Mesenchymal stem cell (in vitro differentiated cells and primary cell): Measurements from ENCODE around the gene SOX6.
A peak's percentile ranks its signal among the peaks of the same experiment; 100 is the strongest.

Source experiments
- DNase-seq: peaks from one replicate; pipeline ENCODE4 v3.0.0-alpha.2; 2013
- H2AFZ ChIP-seq: one replicate; pipeline ENCODE4 v1.6.1; 2013; ENCODE audit warnings: low read depth, mild to moderate bottlenecking, control low read depth, inconsistent platforms, low read length, moderate library complexity
- H2AK5ac ChIP-seq: 2 replicates; pipeline ENCODE4 v1.6.1; 2013; ENCODE audit warnings: low read length, moderate library complexity, mild to moderate bottlenecking, inconsistent platforms; ENCODE audit not compliant: severe bottlenecking
- H2BK120ac ChIP-seq: one replicate; pipeline ENCODE4 v1.6.1; 2013; ENCODE audit warnings: low read depth, mild to moderate bottlenecking, inconsistent platforms, low read length, moderate library complexity
- H2BK12ac ChIP-seq, 2 experiments: one replicate each; pipeline ENCODE4 v1.6.1; 2013; ENCODE audit warnings: inconsistent platforms in 2 of 2, low read length in 2 of 2, mild to moderate bottlenecking in 2 of 2, moderate library complexity in 2 of 2, control low read depth in 1 of 2
- H2BK15ac ChIP-seq: one replicate; pipeline ENCODE4 v1.6.1; 2013; ENCODE audit warnings: mild to moderate bottlenecking, low read depth, inconsistent platforms; ENCODE audit not compliant: poor library complexity, severe bottlenecking
- H2BK5ac ChIP-seq: 2 replicates; pipeline ENCODE4 v1.6.1; 2013; ENCODE audit warnings: low read depth, mild to moderate bottlenecking, low read length, control low read depth, inconsistent platforms; ENCODE audit not compliant: poor library complexity, severe bottlenecking
- H3K14ac ChIP-seq, 2 experiments: one replicate each; pipeline ENCODE4 v1.6.1; 2013; ENCODE audit warnings: inconsistent platforms in 2 of 2, low read length in 2 of 2, control low read depth in 1 of 2, mild to moderate bottlenecking in 1 of 2, moderate library complexity in 1 of 2
- H3K18ac ChIP-seq, 2 experiments: one replicate each; pipeline ENCODE4 v1.6.1; 2013; ENCODE audit warnings: inconsistent platforms in 2 of 2, low read length in 2 of 2, control low read depth in 1 of 2, low read depth in 1 of 2, mild to moderate bottlenecking in 1 of 2
- H3K23ac ChIP-seq, 2 experiments: one replicate each; pipeline ENCODE4 v1.6.1; 2013; ENCODE audit warnings: inconsistent platforms in 2 of 2, low read length in 2 of 2, mild to moderate bottlenecking in 2 of 2, moderate library complexity in 2 of 2, control low read depth in 1 of 2
- H3K27ac ChIP-seq: 2 replicates; pipeline ENCODE4 v1.5.1; 2013; ENCODE audit warnings: mild to moderate bottlenecking, moderate library complexity, low read length, control low read depth, inconsistent platforms; ENCODE audit not compliant: poor library complexity, severe bottlenecking
- H3K27me3 ChIP-seq, 2 experiments: 2 replicates each; pipeline versions ENCODE4 v1.6.1 to v1.7.0; 2013; ENCODE audit warnings: low read length in 2 of 2, mild to moderate bottlenecking in 2 of 2, moderate library complexity in 2 of 2, control low read depth in 1 of 2, inconsistent platforms in 1 of 2; ENCODE audit not compliant: control insufficient read depth in 1 of 2, insufficient read depth in 1 of 2
- H3K36me3 ChIP-seq, 2 experiments: 2 replicates each; pipeline versions ENCODE4 v1.6.1 to v1.7.0; 2013; ENCODE audit warnings: low read length in 2 of 2, control low read depth in 1 of 2, inconsistent platforms in 1 of 2, low read depth in 1 of 2, mild to moderate bottlenecking in 1 of 2; ENCODE audit not compliant: insufficient read depth in 2 of 2, control insufficient read depth in 1 of 2
- H3K4ac ChIP-seq, 2 experiments: one replicate each; pipeline ENCODE4 v1.6.1; 2013; ENCODE audit warnings: inconsistent platforms in 2 of 2, low read length in 2 of 2, mild to moderate bottlenecking in 2 of 2, moderate library complexity in 2 of 2, control low read depth in 1 of 2, low read depth in 1 of 2
- H3K4me1 ChIP-seq: 2 replicates; pipeline ENCODE4 v1.6.1; 2013; ENCODE audit warnings: low read depth, low read length, control low read depth; ENCODE audit not compliant: control insufficient read depth, insufficient read depth
- H3K4me2 ChIP-seq: 2 replicates; pipeline ENCODE4 v1.6.1; 2013; ENCODE audit warnings: low read length, mild to moderate bottlenecking, inconsistent platforms; ENCODE audit not compliant: poor library complexity, severe bottlenecking
- H3K4me3 ChIP-seq, 2 experiments: 2 replicates each; pipeline versions ENCODE4 v1.5.1 to v1.7.0; 2013; ENCODE audit warnings: low read length in 2 of 2, mild to moderate bottlenecking in 2 of 2, control low read depth in 1 of 2, low read depth in 1 of 2; ENCODE audit not compliant: insufficient read depth in 1 of 2
- H3K79me1 ChIP-seq: replicated peaks from 2 replicates; pipeline ENCODE4 v1.6.1; 2013; ENCODE audit warnings: mild to moderate bottlenecking, control low read depth, low read length, inconsistent platforms; ENCODE audit not compliant: poor library complexity, severe bottlenecking
- H3K9ac ChIP-seq: 2 replicates; pipeline ENCODE4 v1.7.0; 2013; ENCODE audit warnings: mild to moderate bottlenecking, low read length, moderate library complexity
- H3K9me3 ChIP-seq: 2 replicates; pipeline ENCODE4 v1.7.0; 2013; ENCODE audit warnings: mild to moderate bottlenecking, low read length; ENCODE audit not compliant: control insufficient read depth
- H4K8ac ChIP-seq: one replicate; pipeline ENCODE4 v1.6.1; 2013; ENCODE audit warnings: inconsistent platforms, mild to moderate bottlenecking, low read length, moderate library complexity
- H4K91ac ChIP-seq: one replicate; pipeline ENCODE4 v1.6.1; 2013; ENCODE audit warnings: mild to moderate bottlenecking, low read length, inconsistent platforms
- whole genome bisulfite sequencing: methylation state at CpG from one replicate; pipeline ENCODE4 v1.1.7; 2013; ENCODE audit warnings: mixed read lengths; 5-methylcytosine and 5-hydroxymethylcytosine counted together

Gene SOX6

GRCh38 chr11:16040151-16040550 is 316.2 kb downstream of the SOX6 start:
- Histone ChIP-seq H3K36me3 (no peaks in the 10 kb centered on the region), H2BK15ac (no peak overlapping the region), H2BK12ac (no peak overlapping the region), H3K18ac (no peak overlapping the region), H2AK5ac (no peak overlapping the region), H2BK120ac (no peak overlapping the region), H3K9ac (no peak overlapping the region), H2AFZ (no peak overlapping the region), H4K91ac (no peak overlapping the region), H3K4me2 (no peak overlapping the region), H3K4ac (no peak overlapping the region), H4K8ac (no peak overlapping the region), H3K9me3 (no peaks in the 10 kb centered on the region), H3K14ac (no peak overlapping the region), H2BK5ac (no peak overlapping the region), H3K27me3 (no peaks in the 10 kb centered on the region), H3K23ac (no peak overlapping the region), H3K4me3 (no peak overlapping the region), H3K79me1 (no peaks in the 10 kb centered on the region), H3K4me1 (no peaks in the 10 kb centered on the region), H3K27ac (no peak overlapping the region)
- no CpG with 5 or more reads among the region's 1 CpG for WGBS
- DNase-seq: peak; percentile 46

GRCh38 chr11:16037179-16037578 is 319.2 kb downstream of the SOX6 start:
- no peaks in the 10 kb centered on the region for H3K36me3 ChIP-seq

GRCh38 chr11:16036218-16036617 is 320.1 kb downstream of the SOX6 start:
- Histone ChIP-seq H3K4me1 (no peaks in the 10 kb centered on the region), H3K14ac (no peak overlapping the region), H3K79me1 (no peaks in the 10 kb centered on the region), H3K18ac (no peak overlapping the region), H3K9me3 (no peaks in the 10 kb centered on the region), H2BK12ac (no peak overlapping the region), H2BK15ac (no peak overlapping the region), H2BK120ac (no peak overlapping the region), H3K27ac (no peak overlapping the region), H2AK5ac (no peak overlapping the region), H2AFZ (no peak overlapping the region), H2BK5ac (no peak overlapping the region), H3K36me3 (no peaks in the 10 kb centered on the region), H3K23ac (no peak overlapping the region), H3K27me3 (no peaks in the 10 kb centered on the region), H3K9ac (no peak overlapping the region), H4K91ac (no peak overlapping the region), H3K4me2 (no peak overlapping the region), H3K4me3 (no peak overlapping the region), H4K8ac (no peak overlapping the region), H3K4ac (no peak overlapping the region)
- WGBS: 98% methylated on average over 4 of the region's 6 CpGs
- DNase-seq: no peak

More at GRCh38 chr11:16037179-16037578, 319.2 kb downstream of the SOX6 start:
- no peak overlapping the region for H3K23ac ChIP-seq
- no peak overlapping the region for H3K4me2 ChIP-seq
- H3K27ac ChIP-seq: no peak overlapping the region
- no peak overlapping the region for H2BK12ac ChIP-seq
- no peak overlapping the region for H4K91ac ChIP-seq
- no peaks in the 10 kb centered on the region for H3K27me3 ChIP-seq
- H3K79me1 ChIP-seq: no peaks in the 10 kb centered on the region
- no peak overlapping the region for H3K4me3 ChIP-seq
- no peak overlapping the region for H2BK15ac ChIP-seq
- no peak overlapping the region for H3K9ac ChIP-seq
- no peak overlapping the region for H3K14ac ChIP-seq
- no peak for DNase-seq
- no peaks in the 10 kb centered on the region for H3K9me3 ChIP-seq
- no peak overlapping the region for H3K18ac ChIP-seq
- H3K4ac ChIP-seq: no peak overlapping the region
- no peak overlapping the region for H2AFZ ChIP-seq
- H2BK120ac ChIP-seq: no peak overlapping the region
- H2BK5ac ChIP-seq: no peak overlapping the region
- H4K8ac ChIP-seq: no peak overlapping the region
- H3K4me1 ChIP-seq: no peaks in the 10 kb centered on the region
- H2AK5ac ChIP-seq: no peak overlapping the region

GRCh38 chr11:16034074-16034473 is 322.3 kb downstream of the SOX6 start:
- Histone ChIP-seq H4K8ac (no peak overlapping the region), H3K4ac (no peak overlapping the region), H3K4me3 (no peak overlapping the region), H2BK15ac (no peak overlapping the region), H3K27ac (no peak overlapping the region), H3K9me3 (no peaks in the 10 kb centered on the region), H4K91ac (no peak overlapping the region), H3K4me1 (no peaks in the 10 kb centered on the region), H3K36me3 (no peaks in the 10 kb centered on the region), H3K18ac (no peak overlapping the region), H3K79me1 (no peaks in the 10 kb centered on the region), H2AK5ac (no peak overlapping the region), H3K4me2 (no peak overlapping the region), H2BK120ac (no peak overlapping the region), H3K23ac (no peak overlapping the region), H2BK12ac (no peak overlapping the region), H2BK5ac (no peak overlapping the region), H3K27me3 (no peaks in the 10 kb centered on the region), H2AFZ (no peak overlapping the region), H3K9ac (no peak overlapping the region), H3K14ac (no peak overlapping the region)
- DNase-seq: no peak
- no CpG with 5 or more reads among the region's 1 CpG for WGBS
